Measurements from ENCODE around the gene PARP6. TPM values are rescaled to one million over a fixed set of nuclear protein-coding genes. Genes with fewer than 3 reads are reported as not detected.

PARP6 gene
- total RNA-seq (2021) (40.8 to 42.1 TPM (median 41.9 TPM) in 3 replicates), Bru-seq, nascent RNA (percentile 76 among the genes with signal in this experiment)
- long read RNA-seq, experiment 1, partial matches to known transcripts, result 14 of 123 reads
- long read RNA-seq, experiment 1, other reads (novel, unspliced or antisense), result 106 of 123 reads
- long read RNA-seq, experiment 2, partial matches to known transcripts, result 1 of 15 reads
- long read RNA-seq, experiment 2, other reads (novel, unspliced or antisense), result 14 of 15 reads
- long read RNA-seq, experiment 3, partial matches to known transcripts, result 0 of 1 reads
- long read RNA-seq, experiment 3, other reads (novel, unspliced or antisense), result 1 of 1 reads

GRCh38 chr15:72272213-72272996 is at the start of gene PARP6:
TSS of gene PARP6 (minus strand) at chr15:72272554. CDS start at chr15:72267477, 5,077 bp downstream.
- ATAC-seq (peak; percentile 98), DNase-seq (ENCODE audit: low spot score) (peak; percentile 97)
- CTCF ChIA-PET, result interaction anchor here (1.0 to 1.6 kb wide), 5 partner anchors 13 to 74 kb away, joined by 3 to 12 read pairs (median 4); partner anchors contain the start of gene GRAMD2A
- POLR2A ChIA-PET, result interaction anchor here (0.7 kb wide), 1 partner anchor 41 kb away, joined by 3 read pairs; the partner anchor contains the start of gene PKM
- Mint-ChIP-seq H3K9me3 (no peaks in the 10 kb centered on the region), H3K27me3 (ENCODE audit: low read depth) (peaks cover 24% of the 10 kb centered on the region), H3K4me1 (peaks cover 17% of the 10 kb centered on the region), H3K36me3 (peaks cover under 1% of the 10 kb centered on the region; the same call in 1 of the 2 replicates), H3K4me3 (peak within 1 kb of the TSS; percentile 84), H3K27ac (peak within 1 kb of the TSS; percentile 44)
- peak; percentile 89; the same call in 1 of the 2 replicates for TF ChIP-seq ZNF219 (CRISPR knock-in tag; IDR thresholded peaks at IDR 0.05; ENCODE audit: borderline replicate concordance)
- TF ChIP-seq ZNF263 (CRISPR knock-in tag; IDR thresholded peaks at IDR 0.05; ENCODE audit: low read depth), result no peak
- TF ChIP-seq ZBTB21 (CRISPR knock-in tag; IDR thresholded peaks at IDR 0.05; ENCODE audit: borderline replicate concordance), result no peak; the same call in 1 of the 2 replicates
- peak; percentile 87 for TF ChIP-seq FOXK1 (CRISPR knock-in tag; IDR thresholded peaks at IDR 0.05)
- TF ChIP-seq CDX4 (CRISPR knock-in tag; IDR thresholded peaks at IDR 0.05; ENCODE audit: borderline replicate concordance), result no peak
- peak; percentile 35; the same call in 1 of the 2 replicates for TF ChIP-seq NFE2L1 (CRISPR knock-in tag; IDR thresholded peaks at IDR 0.05)
- peak; percentile 94 for TF ChIP-seq FOXP4 (CRISPR knock-in tag; IDR thresholded peaks at IDR 0.05)
- no peak for TF ChIP-seq ZBTB43 (CRISPR knock-in tag; IDR thresholded peaks at IDR 0.05)
- TF ChIP-seq ATF2 (CRISPR knock-in tag; IDR thresholded peaks at IDR 0.05; ENCODE audit: borderline replicate concordance, low read depth), result no peak
- TF ChIP-seq RORB (CRISPR knock-in tag; IDR thresholded peaks at IDR 0.05), result no peak
- no peak; the same call in 1 of the 2 replicates for TF ChIP-seq AFF4 (CRISPR knock-in tag; IDR thresholded peaks at IDR 0.05; ENCODE audit: borderline replicate concordance)
- peak; percentile 91 for TF ChIP-seq TEAD1 (CRISPR knock-in tag; IDR thresholded peaks at IDR 0.05)
- TF ChIP-seq ZNF512 (CRISPR knock-in tag; IDR thresholded peaks at IDR 0.05; ENCODE audit: borderline replicate concordance), result no peak
- no peak for TF ChIP-seq NFATC4 (CRISPR knock-in tag; IDR thresholded peaks at IDR 0.05)
- TF ChIP-seq FOXP1 (CRISPR knock-in tag; IDR thresholded peaks at IDR 0.05; ENCODE audit: borderline replicate concordance), result peak; percentile 74; the same call in 1 of the 2 replicates
- no peak for TF ChIP-seq IRF1 (CRISPR knock-in tag; IDR thresholded peaks at IDR 0.05)
- TF ChIP-seq TCF7 (CRISPR knock-in tag; IDR thresholded peaks at IDR 0.05; ENCODE audit: low read depth), result no peak
- TF ChIP-seq PRDM15 (CRISPR knock-in tag; IDR thresholded peaks at IDR 0.05), result no peak
